GM18873 (cell line): ENCODE measurements around the gene FOSL2.

Source experiments
- ATAC-seq: cut with Tn5 transposase; IDR thresholded peaks from one replicate; pipeline ENCODE4 v1.9.1; 2021; ENCODE audit warnings: mild to moderate bottlenecking, moderate library complexity, moderate number of reproducible peaks; ENCODE audit not compliant: unreplicated experiment, low FRiP score

The FOSL2 gene

DNA sequence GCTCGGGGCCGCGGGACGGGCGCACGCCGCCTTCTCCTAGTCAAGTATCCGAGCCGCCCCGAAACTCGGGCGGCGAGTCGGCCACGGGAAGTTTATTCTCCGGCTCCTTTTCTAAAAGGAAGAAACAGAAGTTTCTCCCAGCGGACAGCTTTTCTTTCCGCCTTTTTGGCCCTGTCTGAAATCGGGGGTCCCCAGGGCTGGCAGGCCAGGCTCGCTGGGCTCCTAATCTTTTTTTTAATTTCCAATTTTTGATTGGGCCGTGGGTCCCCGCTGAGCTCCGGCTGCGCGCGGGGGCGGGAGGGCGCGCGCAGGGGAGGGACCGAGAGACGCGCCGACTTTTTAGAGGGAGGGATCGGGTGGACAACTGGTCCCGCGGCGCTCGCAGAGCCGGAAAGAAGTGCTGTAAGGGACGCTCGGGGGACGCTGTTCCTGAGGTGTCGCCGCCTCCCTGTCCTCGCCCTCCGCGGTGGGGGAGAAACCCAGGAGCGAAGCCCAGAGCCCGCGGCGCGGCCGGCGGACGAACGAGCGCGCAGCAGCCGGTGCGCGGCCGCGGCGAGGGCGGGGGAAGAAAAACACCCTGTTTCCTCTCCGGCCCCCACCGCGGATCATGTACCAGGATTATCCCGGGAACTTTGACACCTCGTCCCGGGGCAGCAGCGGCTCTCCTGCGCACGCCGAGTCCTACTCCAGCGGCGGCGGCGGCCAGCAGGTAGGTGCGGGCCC lies 617 bp downstream of the FOSL2 start:
- ATAC-seq: no peak

DNA sequence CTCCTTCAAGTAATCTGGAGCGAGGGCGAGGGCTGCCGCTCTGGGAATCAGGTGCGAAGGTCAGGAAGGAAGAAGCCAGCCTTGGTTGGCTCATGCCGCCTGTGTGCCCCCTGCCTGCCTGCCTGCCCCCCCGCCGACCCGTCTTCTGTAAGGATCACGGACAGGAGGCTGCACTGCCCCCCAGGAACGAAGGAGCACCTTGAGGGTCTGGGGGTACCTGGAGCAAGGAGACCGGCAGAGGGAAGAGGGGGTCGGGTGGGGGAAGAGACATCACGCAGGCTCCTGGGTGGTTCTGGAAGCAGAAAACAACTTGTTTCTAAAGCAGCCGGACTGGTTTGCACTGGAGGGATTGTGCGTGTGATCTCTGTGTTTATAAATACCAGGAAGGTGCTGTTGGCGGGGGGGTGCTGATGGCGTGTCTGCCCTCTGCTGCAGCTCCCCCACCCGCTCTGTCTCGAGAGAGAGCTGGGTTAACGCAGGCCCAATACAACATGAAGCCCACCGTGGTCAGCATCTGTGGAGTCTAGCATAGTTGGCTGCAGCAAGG lies 1.7 kb downstream of the FOSL2 start:
- ATAC-seq: no peak

DNA sequence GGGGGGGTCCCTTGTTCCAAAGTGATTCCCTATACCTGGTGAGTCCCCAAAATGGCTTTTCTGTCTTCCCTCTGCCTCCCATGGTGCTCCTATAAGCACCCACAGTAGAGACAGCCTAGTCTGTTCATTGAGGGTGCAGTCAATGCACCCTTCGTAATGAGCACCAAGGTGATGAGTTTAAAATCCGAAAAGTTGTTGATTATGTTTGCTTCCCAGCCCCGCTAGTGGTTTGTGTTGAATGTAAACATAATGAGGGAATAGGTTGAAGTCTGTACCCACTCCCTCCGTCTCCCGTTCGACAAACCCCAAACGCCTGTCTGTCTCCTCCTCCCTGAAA lies 2.3 kb downstream of the FOSL2 start:
- no peak for ATAC-seq

DNA sequence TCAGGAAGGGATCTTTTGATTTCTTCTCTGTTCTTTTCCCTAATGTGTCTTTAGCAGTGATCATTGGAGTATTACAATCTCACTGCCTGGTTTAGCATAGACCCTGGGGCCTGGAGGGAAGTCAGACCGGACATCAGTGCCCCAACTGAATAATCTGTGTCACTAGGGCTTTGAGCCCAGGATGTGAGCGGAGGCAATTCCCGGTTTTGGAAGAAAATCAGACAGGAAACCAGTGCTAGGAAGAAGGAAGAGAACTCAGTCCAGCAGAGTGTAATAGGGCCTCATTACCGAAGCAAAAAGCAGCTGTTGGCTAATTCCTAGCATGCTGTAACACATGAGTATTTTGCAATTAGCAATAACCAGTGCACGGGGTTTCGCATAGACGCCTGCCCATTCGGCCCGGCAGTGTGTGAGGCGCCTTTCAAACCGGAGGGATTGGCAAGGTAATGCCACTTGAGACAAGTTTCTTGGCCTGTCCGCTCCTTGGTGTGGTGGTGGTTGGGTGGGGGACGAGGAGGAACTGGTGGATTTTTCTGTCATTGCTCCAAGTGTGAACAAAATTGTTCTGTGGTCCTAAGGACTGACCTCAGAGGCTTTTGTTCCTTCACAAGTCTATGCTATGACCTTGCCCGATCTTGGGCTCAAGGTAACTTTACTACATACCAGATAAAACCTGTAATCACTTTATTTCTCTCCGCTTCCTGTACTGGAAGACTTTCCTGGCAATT lies 2.8 kb downstream of the FOSL2 start:
- no peak for ATAC-seq

DNA sequence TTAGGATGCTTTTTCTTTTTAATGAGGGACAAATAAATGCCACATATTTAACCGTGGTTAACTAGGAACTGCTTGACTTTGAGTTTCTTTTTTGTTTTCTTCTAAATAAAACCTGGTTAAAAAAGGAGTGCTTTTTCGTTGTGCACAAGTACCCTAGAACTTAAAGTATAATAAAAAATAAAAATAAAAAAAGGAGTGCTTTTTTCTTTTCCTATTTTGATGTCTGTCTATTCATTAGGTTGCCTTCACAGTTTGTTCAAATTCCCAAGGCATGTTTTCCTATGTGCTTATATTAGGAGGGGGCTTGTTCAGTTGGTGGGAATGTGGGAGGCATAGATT lies 4.4 kb downstream of the FOSL2 start:
- ATAC-seq: no peak

DNA sequence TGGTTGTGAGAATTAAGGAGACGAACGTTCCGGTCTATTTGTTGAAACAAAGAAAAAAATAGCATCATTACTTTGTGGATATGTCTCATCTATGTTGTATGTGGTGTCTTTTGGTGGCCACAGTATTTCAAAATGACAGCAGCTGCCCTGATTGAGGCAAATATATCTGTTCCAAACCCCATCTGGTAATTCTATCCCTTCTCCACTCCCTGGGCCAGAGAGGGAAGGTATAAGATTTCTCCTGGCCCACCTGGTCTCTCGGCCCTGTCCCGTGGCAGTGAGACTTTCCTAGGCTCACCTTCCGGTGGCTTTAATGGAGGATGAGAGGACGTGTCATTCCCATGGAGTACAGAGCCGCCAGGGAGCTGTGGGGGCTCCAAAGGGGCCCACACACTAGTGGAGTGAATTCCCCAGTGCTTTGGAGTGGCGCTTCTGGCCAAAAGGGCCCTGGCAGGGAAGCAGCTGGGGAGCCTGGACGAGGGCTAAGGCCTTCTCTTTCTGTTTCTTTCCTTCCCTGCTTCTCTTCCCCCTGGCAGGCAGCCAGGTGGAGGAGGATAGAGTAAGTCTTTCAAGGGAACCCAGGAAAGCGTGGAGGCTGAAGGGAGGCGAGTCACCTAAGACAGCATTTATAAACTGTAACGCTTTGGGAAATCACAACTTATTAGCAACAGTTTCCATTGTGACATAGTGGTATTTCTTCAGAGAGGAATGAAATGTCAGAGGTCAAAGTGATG lies 5.6 kb downstream of the FOSL2 start:
- no peak for ATAC-seq

DNA sequence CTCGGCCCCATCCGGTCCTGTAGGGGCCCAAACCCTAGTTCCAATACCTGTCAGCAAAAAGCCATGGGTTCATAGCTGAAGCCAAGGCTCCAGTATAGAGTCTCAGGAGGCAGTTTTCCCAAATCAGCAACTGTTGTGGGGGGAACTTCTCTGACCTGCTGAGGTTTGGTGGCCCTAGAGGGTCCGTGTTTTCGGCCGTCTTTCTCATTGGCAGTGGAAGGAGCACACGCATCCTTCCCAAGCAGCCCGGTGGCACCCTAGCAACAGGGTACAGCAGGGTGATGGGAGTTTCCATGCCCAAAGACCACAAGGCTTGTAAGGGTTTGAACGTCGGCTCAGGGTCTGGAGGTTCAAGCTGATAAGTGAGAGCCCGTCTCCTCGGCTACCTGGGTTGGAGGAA lies 6.6 kb downstream of the FOSL2 start:
- ATAC-seq: no peak

DNA sequence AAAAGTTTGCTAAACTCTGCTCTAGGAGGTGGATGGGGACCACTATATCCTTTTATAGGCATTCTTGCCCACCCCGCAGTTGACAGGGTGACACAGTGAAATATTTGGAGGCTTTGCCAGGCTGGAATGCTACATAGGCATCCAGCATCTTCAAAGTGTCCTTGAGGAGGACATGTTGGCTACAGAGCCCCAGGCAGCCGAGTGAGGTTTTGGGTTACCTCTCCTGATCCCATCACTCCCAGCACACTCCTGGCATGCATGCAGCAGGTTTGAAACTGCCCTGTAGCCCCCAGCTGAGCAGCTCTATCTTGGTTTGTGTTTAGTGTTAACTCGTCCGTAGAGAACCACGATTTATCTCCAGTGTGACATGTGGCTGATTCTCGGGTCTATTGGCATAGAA lies 7.3 kb downstream of the FOSL2 start:
- no peak for ATAC-seq

DNA sequence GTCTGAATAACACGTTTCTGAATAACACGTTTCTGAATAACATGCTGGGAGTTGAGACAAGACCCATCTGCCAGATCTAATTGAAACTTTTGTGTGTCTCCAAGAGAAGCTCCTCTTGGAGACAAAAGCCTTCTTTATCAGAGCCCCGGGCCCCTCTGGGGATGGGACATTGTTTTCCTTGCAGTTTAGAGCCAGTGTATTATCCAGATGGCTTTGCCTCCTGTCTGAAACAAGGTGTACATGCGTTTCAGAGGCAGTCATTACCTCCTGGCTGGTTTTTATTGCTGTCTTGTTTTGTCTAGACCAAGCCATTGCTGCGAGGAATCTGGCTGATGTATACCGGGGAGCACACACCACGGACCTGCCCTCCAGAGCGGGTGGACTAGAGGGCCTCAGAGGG lies 7.8 kb downstream of the FOSL2 start:
- ATAC-seq: no peak

DNA sequence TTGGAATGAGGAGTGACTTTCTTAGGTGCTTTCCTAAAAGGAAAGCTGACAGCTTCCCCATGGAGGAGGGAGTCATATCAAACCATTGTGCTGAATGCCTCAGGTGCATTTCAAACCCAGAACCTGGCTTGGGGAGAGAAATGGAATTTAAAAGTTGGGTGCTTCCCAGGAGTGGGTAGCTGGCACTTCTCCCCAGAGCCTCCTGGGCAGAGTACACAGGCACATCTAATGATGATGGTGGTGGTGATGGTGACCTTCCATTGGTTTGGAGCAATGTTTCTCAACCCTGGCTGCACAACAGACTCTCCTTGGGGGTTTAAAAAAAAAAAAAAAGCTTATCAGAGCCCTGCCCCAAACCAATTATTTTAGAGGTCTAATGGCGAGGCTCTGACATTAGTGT lies 8.3 kb downstream of the FOSL2 start:
- no peak for ATAC-seq

DNA sequence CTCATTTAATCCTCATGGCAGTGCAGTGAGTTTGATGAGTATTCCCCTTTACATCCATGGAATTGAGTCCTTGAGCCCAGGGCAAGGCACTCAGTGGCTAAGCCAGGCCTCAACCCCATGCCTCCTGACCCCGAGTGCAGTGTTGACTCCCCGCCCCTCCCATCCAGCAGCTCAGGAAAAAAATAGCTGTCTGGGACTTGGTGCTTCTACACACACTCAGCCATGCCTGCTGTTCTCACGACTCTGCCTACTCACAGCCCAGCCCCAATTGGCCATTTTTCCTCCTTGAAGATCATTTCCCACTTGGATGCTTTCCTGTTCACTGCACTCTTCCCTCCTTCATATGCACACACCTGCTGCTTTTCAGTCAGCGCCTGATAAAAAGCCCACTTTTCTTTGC lies 8.8 kb downstream of the FOSL2 start:
- no peak for ATAC-seq

DNA sequence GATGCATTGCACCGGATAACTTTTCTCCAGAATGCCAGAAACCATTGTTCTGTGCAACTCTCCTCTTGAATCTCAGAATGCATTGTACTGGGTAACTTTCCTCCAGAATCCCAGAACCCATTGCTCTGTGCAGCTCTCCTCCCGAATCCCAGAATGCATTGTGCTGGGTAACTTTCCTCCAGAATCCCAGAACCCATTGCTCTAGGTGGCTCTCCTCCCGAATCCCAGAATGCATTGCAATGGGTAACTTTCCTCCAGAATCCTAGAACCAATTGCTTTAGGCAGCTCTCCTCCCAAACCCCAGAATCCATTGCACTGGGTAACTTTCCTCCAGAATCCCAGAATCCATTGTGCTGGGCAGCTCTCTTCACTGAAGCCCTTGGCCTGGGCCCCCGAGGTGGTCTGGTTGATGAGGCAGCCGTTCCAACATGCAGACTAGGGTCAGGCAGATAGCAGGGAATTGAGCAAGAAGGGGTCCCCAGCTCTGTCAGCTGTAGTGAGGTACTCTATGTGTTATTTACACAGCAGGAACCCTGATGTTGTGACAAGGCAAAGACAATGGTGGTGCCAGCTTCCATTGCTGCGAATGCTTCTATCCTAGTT lies 9.4 kb downstream of the FOSL2 start:
- ATAC-seq: no peak

DNA sequence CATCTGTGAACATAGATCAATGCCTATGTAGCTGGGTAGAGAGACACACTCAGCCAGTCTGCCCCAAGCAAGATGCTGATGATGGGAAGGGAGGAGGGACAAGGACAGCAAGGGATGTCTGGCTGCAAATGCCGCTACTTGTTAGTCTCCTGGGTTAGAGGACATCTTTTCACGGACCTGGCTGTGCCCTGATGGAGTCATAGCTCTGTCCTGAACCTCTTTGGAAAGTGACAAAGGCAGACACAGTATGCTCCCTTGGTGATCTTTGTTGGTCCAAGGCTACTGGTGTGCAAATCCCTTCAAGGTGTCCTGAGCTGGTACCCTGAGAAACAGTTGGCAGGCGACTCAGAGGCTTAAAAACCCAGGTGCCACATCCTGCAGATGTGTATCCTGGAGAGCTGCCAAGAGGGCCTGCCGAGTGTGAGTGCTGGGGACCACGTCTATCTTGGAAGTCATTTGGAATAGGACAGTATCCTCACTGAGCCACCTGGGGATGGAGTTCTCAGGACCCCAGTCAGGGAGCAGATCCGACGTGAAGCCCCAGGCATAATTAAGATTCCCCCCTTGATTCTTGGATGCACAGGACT lies 10.8 kb downstream of the FOSL2 start:
- no peak for ATAC-seq

DNA sequence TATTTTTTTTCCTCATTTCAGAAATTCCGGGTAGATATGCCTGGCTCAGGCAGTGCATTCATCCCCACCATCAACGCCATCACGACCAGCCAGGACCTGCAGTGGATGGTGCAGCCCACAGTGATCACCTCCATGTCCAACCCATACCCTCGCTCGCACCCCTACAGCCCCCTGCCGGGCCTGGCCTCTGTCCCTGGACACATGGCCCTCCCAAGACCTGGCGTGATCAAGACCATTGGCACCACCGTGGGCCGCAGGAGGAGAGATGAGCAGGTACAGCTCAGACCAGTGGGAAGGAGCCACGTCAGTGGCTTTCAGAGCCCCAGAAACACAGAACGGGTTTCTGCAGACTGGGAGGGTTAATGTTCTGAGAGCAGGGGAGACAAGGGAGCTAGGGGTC lies 11.4 kb downstream of the FOSL2 start:
- ATAC-seq: no peak

DNA sequence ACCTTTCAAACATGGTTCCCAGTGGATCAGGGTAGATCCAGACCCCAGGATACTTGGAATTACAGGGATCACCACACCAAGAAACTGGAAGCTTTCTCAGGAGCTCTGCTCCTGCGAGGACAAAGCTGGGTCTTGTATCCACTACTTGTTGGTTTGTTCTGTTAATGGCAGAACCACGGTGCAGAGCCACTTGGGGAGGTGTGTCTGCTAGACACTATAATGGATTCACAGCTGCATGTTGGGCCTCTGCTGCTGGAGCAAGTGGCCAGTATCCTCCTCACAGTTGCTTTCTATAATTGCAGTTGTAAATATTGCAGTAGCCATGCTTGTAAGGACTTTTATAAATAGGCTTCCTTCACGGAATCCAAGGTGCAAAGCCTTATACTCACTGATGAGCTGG lies 12.9 kb downstream of the FOSL2 start:
- ATAC-seq: no peak

DNA sequence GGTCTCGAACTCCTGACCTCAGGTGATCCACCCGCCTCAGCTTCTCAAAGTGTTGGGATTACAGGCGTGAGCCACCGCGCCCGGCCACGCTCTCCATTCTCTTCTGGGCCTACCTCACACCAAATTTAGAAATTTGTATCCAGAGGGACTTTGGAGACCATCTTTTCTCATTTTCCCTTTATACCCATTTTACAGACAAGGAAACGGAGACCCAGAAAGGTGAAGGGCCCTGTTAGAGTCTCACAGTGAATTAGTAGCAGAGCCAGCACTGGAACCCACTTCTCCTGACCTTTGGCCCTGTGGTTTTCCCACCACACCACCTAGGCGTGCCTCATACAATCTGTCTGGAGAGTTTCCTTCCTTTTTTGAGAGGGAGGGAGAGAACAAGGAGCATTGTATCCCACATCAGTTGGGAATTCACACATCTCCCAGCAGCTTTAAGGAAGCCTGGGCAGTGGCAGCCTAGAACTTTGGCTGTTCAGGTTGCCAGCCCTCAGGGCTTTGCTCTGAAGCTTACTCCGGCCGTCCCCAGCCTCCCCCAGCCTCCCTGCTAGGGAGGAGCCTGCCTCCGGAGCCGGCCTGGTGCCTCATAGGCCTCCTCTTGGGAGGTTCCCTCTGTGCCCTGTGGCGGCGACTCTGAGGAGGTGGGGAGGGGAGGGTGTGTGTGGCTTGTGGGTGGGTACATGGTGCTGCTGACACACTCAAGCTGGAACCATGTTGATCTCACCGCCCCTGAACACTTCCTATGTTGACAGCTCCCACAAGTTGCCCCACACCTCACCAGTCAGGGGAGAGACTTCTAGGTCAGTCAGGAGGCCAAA lies 13.8 kb downstream of the FOSL2 start:
- no peak for ATAC-seq

DNA sequence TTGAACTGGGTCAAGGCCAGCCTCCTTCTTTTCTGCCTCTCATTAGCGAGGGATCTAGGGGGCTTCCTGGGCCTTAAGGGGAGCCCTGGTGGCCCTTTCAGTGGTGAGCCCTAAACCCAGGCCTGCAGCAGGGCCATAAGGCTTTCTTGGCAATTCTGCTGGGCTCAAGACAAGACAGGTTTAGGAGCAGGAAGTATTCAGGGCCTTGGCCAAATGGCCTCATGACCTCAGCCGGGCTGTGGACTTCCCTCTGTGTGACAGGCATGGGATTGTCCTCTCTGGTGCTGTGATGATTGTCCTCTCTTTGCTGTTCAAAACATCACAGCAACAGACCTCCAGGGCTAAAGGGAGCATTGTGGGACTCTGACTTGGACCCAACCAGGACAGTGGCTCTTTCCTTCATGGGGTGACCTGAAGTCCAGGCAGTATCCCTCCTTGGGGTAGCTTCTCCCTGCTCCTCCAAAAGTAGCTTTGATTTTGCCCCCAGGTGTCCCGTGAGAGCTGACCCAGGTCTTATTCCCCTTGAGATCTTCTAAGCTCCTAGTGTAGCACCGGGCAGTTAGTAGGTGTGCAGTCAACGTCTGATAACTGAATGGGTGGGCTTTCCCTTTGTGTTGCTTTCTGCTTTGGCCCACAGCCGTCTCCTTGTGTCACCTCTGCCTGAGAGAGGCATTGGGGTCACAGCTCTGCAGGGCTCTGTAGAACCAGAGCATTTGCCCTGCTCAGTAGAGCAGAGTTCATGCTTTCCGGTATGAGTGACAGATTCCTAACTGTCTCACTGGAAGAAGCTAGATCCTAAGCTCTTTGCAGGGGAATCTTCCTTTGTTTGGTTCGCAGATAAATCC lies 14.7 kb downstream of the FOSL2 start:
- no peak for ATAC-seq

DNA sequence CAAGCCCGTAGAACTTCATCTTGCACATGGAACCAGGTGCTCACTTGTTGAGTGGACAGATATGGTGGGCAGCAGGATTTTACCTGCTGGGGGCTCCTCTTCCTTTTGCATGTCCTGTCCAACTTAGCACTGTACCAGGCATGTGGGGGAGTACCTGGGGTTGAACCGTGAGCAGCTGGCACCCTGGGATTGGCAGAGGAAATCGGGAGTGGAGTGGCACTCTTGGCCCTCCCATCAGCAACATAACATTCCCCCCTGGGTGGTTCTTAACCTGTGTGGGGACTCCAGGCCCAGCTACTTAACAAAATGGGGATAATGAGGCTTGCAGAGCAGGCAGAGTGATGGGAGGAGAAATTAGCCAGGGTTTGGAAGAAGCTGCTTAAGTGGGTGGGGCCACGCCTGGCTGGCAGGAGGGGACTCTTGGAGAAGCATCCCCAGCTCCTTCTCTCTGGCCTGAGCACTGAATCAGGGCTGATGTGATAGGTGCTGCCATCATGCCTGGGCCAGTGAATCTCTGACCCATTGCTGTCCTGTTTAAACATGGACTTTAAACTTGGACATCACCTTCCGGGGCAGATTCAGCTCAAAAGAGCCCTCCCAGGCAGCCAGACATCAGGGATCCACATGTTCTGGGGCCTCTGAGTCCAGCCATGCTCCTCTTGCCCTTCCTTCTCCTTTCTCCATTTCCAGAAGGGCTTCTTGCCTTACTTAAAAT lies 15.5 kb downstream of the FOSL2 start:
- ATAC-seq: no peak
